Stimulated activated CD4-positive, alpha-beta T cell treated with anti-CD3 and anti-CD28 coated beads, Interleukin-1b, Interleukin-23, amount 100 ng/mL, for 4 hours (primary cell): ENCODE results near the gene LSAMP.
"Not testable (repeated sequence)": the region's sequence is repeated elsewhere in the genome, so short reads cannot be mapped to it uniquely, and the experiment has no call there.

Experiments used
- DNase-seq, 2 donors: peaks; one replicate each; pipeline ENCODE4 v3.0.0-alpha.2; 2020; ENCODE audit warnings: low read depth in 2 of 2

LSAMP gene

GRCh38 chr3:115891006-115891636, 554.2 kb downstream of the LSAMP start:
- no peak for DNase-seq

GRCh38 chr3:115890579-115890978, 554.7 kb downstream of the LSAMP start:
- DNase-seq, result no peak

DNA sequence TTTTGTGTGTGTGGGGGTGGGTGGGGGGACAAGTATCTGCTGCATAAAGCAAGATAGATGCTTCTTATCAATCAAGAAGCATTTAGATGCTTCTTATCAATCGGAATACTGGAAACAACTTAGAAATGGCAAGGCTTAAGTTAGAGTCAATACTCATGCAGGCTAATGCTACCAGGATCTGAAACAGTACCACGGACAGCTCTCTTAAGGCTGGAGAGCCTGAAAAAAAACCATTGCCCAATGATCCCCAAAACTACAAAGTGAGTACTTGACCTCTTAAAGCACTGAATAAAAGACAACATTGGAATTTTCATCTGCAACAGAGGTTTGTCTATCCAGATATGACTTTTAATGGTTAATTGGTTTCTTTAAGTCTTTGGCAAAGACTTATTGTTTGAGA, 559.7 kb downstream of the LSAMP start:
- DNase-seq, result no peak

DNA sequence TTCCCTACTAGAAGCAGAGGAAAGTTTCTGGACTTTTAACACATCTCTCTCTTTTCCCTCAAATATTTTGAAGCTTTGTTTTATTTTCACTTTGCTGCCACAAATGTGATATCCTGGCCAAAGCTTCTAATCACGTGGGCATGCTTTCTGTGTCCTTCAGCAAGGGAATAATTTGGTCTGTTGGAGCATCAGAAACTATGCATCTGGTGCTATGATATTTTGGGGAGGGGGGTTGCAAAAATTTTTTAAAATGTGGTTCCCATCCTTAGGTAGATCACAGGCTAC, 567.7 kb downstream of the LSAMP start:
- DNase-seq, result no peak

- no peak for DNase-seq
Measured at GRCh38 chr3:115876876-115877614, 568.2 kb downstream of the LSAMP start.

DNA sequence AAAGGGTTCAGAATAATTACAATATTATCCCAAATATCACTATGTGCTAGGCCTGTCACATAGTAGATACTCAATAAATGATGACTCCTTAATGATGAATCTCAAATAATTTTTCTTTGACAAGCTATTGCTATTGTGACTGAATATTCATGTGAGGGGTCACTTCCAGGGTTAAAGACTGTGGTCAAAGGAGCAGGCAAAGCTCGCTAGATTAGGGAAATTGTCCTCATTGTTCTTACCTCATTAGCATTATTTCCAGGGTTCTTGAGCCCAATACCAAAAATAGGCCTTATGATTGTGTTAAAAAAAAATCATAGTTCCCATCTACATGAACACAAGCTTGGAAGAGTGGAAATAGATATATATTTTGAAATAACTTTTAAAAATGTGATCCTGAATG, 569.8 kb downstream of the LSAMP start:
- DNase-seq, result no peak

GRCh38 chr3:115871735-115872134, 573.6 kb downstream of the LSAMP start:
- no peak for DNase-seq

- DNase-seq, result no peak
Measured at GRCh38 chr3:115864911-115865310, 580.4 kb downstream of the LSAMP start.

DNA sequence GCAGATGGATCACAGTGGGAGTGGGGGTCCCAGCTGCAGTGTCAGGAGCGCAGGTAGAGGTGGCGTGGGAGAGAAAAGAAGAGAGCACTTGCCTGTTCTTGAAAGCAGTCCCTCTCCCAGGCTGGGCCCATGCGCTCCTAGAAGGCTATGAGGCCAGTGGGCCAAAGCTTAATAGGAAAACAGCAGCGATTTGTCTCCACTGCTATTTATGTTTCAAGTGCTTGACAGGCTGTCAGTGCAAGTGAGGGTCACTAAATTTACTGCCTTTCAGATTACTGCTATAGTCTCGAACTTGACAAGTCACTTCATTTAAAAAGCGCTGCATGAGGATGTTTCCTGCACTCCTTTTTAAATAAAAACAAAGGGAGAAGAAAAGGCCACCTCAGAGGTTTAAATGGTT, 582.4 kb downstream of the LSAMP start:
- no peak for DNase-seq

DNA sequence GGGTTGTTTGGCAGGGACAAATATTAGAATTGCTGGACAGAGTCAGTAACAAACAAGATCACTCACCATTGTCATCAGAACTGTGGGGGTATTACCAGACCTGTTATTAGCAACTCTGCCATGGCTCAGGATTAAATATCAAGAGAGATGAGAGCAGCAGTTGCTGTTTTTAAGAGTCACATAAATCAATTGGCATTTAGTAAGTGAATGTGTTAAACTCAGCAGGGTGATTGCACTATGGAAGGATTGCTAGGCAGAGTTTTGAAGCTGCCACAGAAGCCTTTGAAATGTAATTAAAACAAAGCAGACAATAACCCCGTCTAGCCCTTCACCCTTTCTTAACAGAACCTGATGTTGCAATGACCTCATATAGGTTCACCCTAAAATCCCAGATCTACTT, 583.2 kb downstream of the LSAMP start:
- DNase-seq, result no peak

DNA sequence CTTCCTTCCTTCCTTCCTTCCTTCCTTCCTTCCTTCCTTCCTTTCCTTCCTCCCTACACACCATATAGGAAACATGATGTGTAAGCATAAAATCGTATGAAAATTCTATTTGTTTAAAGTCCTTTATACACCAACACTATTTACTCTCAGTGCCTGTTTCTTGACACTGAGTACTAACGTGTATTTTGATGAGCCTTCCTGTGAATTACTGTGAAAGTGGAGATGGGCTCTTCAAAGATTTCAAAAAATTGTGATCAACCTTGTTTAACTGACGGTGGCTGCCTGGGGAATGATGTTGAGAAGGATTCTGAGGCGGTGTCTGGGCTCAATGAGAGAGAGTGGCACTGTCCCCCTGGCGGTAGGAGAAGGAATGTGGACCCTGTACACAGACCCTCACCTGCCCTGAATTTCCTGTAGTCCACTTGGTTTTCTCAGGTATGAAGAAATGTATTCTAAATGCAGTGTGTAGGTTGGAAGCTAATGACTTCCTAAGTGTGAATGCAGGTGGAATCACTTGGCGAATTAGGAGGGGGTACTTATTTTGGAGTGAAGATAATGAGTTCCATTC, 584.0 kb downstream of the LSAMP start:
- DNase-seq, result no peak

GRCh38 chr3:115860766-115861165, 584.5 kb downstream of the LSAMP start:
- no peak for DNase-seq

DNA sequence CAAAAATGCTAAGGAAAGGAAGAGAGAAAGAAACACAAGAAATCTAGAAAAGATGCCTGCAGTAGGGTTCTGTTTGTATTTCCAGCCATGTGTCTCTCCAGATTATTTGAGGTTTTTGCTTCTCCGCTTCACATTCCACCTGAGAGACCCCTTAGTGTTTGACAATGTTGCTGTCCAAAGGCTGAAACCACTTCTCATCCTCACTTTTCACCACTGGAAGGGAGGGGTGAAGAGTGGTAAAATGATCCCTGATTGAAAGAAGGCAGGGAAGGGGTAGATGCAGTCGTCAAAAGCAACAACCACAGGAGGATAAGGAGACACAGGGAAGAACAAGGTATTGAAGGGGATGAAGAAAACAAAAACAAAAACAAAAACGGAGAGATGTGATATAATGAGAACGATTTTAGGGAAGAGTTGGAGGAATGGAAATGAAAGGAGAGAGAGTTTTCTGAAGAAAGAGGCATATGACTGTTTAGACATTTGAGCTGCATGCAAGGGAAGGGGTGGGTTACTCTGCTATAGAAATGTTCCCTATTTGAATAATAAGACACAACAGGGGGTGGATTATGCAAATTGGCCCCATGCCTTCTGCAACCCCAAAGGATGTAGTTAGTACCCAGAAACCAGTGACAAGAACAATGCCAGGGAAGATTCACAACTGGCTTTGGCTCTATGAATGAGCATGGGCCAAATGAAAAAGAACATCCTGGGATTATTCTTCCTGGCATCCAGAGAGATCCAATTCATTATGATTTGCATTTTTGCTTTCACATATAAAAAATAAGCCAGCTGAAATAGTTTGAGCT, 586.1 kb downstream of the LSAMP start:
- no peak for DNase-seq

DNA sequence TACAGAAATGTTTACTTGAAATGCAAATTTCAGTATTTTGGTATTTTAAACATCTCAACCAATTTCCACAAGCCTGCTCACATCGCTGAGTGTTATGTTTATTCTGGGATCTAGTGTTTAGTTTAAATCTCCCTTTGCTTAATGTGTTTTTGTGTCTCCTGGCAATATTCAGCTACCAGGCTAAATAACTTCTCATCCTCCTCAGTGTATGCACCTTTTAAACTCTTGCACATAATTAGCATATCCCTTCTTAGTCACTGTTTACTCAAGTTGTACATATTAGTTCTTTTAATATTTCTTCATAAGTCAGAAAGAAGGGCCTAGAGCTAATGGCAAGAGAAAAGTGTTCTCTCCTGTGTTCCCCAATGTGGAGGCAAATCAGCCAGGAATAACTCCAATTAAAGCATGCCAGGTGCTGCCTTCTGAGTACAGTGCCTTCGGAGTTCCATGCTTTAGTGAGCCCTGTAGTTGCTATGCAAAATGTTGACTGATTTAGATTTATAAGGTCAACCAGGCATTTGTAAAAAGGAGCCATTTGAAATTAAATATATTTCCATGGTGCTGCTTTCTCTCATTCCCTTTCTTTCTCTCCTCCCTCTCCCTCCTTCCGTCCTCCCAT, 587.7 kb downstream of the LSAMP start:
- no peak for DNase-seq

GRCh38 chr3:115855911-115856310, 589.4 kb downstream of the LSAMP start:
- DNase-seq, result no peak

DNA sequence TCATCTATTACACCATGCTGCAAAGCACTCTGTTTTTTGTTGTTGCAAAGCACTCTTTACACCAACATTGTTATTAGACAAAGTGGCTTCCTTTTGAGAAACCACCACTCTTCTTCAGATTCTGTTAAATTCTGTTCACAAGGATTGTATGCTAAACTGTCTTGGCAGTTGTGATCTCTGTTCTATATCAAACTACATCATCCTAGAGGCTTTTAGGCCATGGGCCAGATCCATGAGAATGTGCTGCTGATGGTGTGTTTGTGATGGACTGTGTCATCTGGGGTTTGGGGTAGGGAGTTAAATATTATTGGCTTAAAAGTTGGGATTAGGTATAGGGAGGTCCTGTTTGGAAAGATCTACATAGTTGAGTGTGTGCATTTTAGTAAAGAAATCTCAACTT, 592.2 kb downstream of the LSAMP start:
- DNase-seq, result no peak

DNA sequence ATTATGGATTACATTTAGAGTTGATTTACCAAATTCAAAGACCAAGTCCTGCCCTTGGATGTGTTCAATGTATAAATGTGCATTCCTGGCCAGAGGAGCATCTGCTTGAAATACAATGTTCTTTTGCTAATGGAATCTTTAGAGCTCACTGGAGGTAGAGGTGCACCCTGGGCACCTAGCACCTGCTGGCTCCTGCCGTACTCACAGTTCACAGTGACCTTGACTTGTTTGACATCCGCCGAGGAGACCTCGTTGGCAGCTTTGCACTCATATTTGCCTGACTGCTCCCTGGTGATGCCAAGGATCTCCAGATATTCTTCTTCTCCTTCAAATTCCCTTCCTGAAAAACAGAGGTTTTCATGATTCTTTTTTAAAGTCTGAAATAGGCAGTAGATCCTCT, 593.0 kb downstream of the LSAMP start:
- no peak for DNase-seq

DNA sequence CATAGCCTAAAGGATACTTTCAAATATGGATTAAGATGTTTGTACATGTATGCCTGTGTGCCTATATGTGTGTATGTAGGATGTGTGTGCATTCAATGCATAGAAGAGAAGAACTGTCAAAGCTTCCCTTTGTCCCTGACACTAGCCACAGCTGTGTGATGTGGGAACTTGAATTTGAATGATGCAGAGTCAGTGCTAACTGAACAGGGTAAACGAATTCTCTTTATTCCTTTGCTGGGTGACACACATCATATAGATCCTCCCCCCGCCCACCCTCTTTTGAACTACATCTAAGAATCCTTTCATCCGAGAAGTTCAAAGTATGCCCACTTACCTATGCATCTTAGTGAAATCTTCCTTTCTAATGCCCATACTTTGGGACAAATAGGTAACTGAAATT, 593.7 kb downstream of the LSAMP start:
- no peak for DNase-seq

DNA sequence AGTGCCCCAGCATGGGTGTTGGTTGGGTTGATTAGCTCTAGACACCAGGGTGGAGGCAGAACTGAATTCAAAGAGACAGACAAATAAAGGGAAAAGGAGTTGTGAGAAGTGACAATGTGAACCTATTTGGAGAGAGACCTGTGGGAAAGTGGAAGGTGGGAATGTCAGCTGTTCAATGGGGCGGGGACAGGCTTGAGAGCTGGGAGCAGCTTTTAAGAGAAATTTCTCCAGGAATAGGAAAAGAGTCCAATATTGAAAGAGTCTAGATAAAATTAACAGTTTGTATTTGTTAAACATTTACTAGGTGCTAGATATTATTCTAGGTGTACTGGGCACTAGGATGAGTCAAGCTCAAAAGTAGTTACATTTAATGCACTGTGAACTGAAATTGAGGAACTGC, 596.6 kb downstream of the LSAMP start:
- DNase-seq, result no peak

- no peak for DNase-seq
Measured at GRCh38 chr3:115845986-115846385, 599.3 kb downstream of the LSAMP start.

DNA sequence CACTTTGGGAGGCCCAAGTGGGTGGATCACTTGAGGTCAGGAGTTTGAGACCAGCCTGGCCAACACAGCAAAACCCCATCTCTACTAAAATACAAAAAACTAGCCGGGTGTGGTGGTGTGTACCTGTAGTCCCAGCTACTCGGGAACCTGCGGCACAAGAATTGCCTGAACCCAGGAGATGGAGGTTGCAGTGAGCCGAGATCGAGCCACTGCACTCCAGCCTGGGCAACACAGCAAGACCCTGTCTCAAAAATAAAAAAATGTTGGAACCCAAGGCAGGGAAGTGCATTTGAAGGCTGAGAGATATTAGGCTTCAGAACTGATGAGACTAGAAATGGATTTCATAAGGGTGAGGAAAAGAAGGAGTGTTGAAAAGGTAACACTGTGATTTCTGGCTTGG, 600.6 kb downstream of the LSAMP start:
- DNase-seq, result not testable (repeated sequence)

DNA sequence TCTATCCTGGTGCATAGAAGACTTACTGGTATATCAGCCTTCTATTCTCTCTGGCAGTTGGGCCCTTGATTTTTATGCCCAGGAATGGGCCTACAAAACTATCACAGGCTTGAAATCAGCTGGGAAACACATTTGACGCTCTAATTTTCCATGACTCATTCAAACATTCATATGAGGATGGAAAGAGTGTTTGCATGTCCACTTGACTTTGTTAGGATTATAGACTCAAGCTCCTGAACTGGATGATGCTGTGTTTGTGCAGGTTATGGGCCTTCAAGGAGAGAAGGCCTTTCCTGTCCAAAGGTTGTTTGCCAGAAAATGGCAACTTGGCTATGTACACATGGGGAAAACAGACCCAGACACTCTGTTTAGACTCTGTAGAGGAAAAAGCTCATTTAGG, 602.1 kb downstream of the LSAMP start:
- no peak for DNase-seq
